ENCODE data around the gene GRK7. TPM values are rescaled to one million over a fixed set of nuclear protein-coding genes. Genes with fewer than 3 reads are reported as not detected.

Gene GRK7
- total RNA-seq, 1 donor from 2014 or later = not detected

GRCh38 chr3:141735770-141736465 lies 27.3 kb upstream of the GRK7 start:
- H3K9ac ChIP-seq (ENCODE audit: low read length) = no peak overlapping the region
- peaks cover 9% of the 10 kb centered on the region for H3K4me1 Mint-ChIP-seq (ENCODE audit: low read depth, unreplicated experiment)
- H2AFZ ChIP-seq (ENCODE audit: low read depth, low read length) = no peak overlapping the region
- H3K36me3 ChIP-seq (ENCODE audit: insufficient read depth, low read length) = no peaks in the 10 kb centered on the region
- no peak overlapping the region for H3K27ac Mint-ChIP-seq (ENCODE audit: unreplicated experiment)
- no peak overlapping the region for H3K4me2 ChIP-seq (ENCODE audit: low read length)
- peaks cover 7% of the 10 kb centered on the region for H3K4me1 ChIP-seq (ENCODE audit: insufficient read depth, low read length)
- H3K9me3 ChIP-seq (ENCODE audit: insufficient read depth, low read depth, low read length) = no peaks in the 10 kb centered on the region
- DNase-seq (ENCODE audit: low read depth) (no peak), FAIRE-seq (no peak)
- no peaks in the 10 kb centered on the region for H3K27me3 ChIP-seq (ENCODE audit: insufficient read depth, low read length)
- H3K27me3 Mint-ChIP-seq (ENCODE audit: low read depth, unreplicated experiment) = no peaks in the 10 kb centered on the region
- no peaks in the 10 kb centered on the region for H3K9me3 Mint-ChIP-seq (ENCODE audit: unreplicated experiment)
- H3K79me2 ChIP-seq (ENCODE audit: insufficient read depth, low read length) = peaks cover 28% of the 10 kb centered on the region
- peaks cover 7% of the 10 kb centered on the region for H4K20me1 ChIP-seq (ENCODE audit: insufficient read depth, low read length)
- H3K4me3 Mint-ChIP-seq (ENCODE audit: unreplicated experiment) = no peak overlapping the region
- no peak overlapping the region for H3K4me3 ChIP-seq (ENCODE audit: insufficient read depth, low read depth, low read length)
- TF ChIP-seq EZH2 (IDR thresholded peaks at IDR 0.05; ENCODE audit: insufficient read depth, low read length) = no peak
- no peak overlapping the region for H3K27ac ChIP-seq (ENCODE audit: low read depth, low read length)
- no peaks in the 10 kb centered on the region for H3K36me3 Mint-ChIP-seq (ENCODE audit: low read depth, unreplicated experiment)

DNA sequence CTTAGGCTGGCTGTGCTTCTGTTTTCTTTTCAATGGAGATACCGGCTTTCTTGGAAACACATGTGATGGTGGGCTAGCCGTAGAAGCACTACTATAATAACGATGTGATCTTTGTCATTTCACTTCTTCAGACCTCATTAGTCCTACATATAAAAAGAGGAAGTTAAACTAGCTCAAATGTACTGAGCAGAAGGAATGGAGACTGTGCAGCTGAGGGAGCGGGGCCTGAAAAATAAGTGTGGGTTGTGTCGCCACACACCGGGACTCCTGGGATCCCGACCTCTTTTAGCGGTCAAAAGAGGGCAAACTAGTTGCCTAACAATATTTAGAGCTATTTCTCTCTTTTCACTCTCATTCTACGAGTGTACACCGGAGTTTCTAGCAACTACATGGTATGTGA lies 26.1 kb upstream of the GRK7 start:
- H3K27ac ChIP-seq (ENCODE audit: low read depth, low read length) = no peak overlapping the region
- TF ChIP-seq EZH2 (IDR thresholded peaks at IDR 0.05; ENCODE audit: insufficient read depth, low read length) (no peak), CTCF (IDR thresholded peaks at IDR 0.05; ENCODE audit: insufficient read depth, low read depth, low read length) (no peak)
- H3K4me3 ChIP-seq (ENCODE audit: insufficient read depth, low read depth, low read length) = no peak overlapping the region
- H3K4me1 ChIP-seq (ENCODE audit: insufficient read depth, low read length) = peaks cover 13% of the 10 kb centered on the region
- H3K4me1 Mint-ChIP-seq (ENCODE audit: low read depth, unreplicated experiment) = peaks cover 15% of the 10 kb centered on the region
- peaks cover 14% of the 10 kb centered on the region for H4K20me1 ChIP-seq (ENCODE audit: insufficient read depth, low read length)
- no peaks in the 10 kb centered on the region for H3K36me3 ChIP-seq (ENCODE audit: insufficient read depth, low read length)
- FAIRE-seq (no peak), DNase-seq (ENCODE audit: low read depth) (no peak)
- H2AFZ ChIP-seq (ENCODE audit: low read depth, low read length) = peak overlapping the region; percentile 36
- H3K36me3 Mint-ChIP-seq (ENCODE audit: low read depth, unreplicated experiment) = no peaks in the 10 kb centered on the region
- H3K79me2 ChIP-seq (ENCODE audit: insufficient read depth, low read length) = peaks cover 40% of the 10 kb centered on the region
- H3K4me3 Mint-ChIP-seq (ENCODE audit: unreplicated experiment) = peak overlapping the region; percentile 36
- no peaks in the 10 kb centered on the region for H3K27me3 ChIP-seq (ENCODE audit: insufficient read depth, low read length)
- H3K9me3 ChIP-seq (ENCODE audit: insufficient read depth, low read depth, low read length) = no peaks in the 10 kb centered on the region
- no peak overlapping the region for H3K4me2 ChIP-seq (ENCODE audit: low read length)
- no peak overlapping the region for H3K9ac ChIP-seq (ENCODE audit: low read length)
- H3K9me3 Mint-ChIP-seq (ENCODE audit: unreplicated experiment) = no peaks in the 10 kb centered on the region
- H3K27me3 Mint-ChIP-seq (ENCODE audit: low read depth, unreplicated experiment) = no peaks in the 10 kb centered on the region
- no peak overlapping the region for H3K27ac Mint-ChIP-seq (ENCODE audit: unreplicated experiment)

DNA sequence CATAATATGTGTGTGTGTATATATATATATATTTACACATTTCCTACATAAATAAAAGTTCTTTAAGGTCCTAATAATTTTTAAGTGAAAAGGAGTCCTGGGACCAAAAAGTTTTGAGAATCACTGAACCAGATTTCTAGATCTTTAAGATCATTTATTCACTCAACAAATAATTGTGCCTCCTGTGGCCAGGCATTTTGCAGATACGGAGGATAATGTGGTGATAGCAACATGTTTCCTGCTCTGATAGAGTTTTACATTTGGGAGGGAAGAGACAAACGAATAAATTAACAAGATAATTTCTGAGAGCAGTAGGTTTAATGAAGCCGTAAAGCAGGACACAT lies 25.6 kb upstream of the GRK7 start:
- Histone ChIP-seq H3K9ac (ENCODE audit: low read length) (peak overlapping the region; percentile 93), H3K36me3 (ENCODE audit: insufficient read depth, low read length) (no peaks in the 10 kb centered on the region), H3K4me2 (ENCODE audit: low read length) (peak overlapping the region; percentile 87), H3K27ac (ENCODE audit: low read depth, low read length) (peak overlapping the region; percentile 46), H3K4me1 (ENCODE audit: insufficient read depth, low read length) (peaks cover 13% of the 10 kb centered on the region), H3K9me3 (ENCODE audit: insufficient read depth, low read depth, low read length) (no peaks in the 10 kb centered on the region), H2AFZ (ENCODE audit: low read depth, low read length) (peak overlapping the region; percentile 87), H3K27me3 (ENCODE audit: insufficient read depth, low read length) (no peaks in the 10 kb centered on the region), H3K4me3 (ENCODE audit: insufficient read depth, low read depth, low read length) (peak overlapping the region; percentile 97), H3K79me2 (ENCODE audit: insufficient read depth, low read length) (peaks cover 44% of the 10 kb centered on the region), H4K20me1 (ENCODE audit: insufficient read depth, low read length) (peaks cover 18% of the 10 kb centered on the region)
- peaks cover 15% of the 10 kb centered on the region for H3K4me1 Mint-ChIP-seq (ENCODE audit: low read depth, unreplicated experiment)
- peak overlapping the region; percentile 78 for H3K4me3 Mint-ChIP-seq (ENCODE audit: unreplicated experiment)
- DNase-seq (ENCODE audit: low read depth) = no peak
- TF ChIP-seq CTCF (IDR thresholded peaks at IDR 0.05; ENCODE audit: insufficient read depth, low read depth, low read length) (no peak), EZH2 (IDR thresholded peaks at IDR 0.05; ENCODE audit: insufficient read depth, low read length) (no peak)
- no peaks in the 10 kb centered on the region for H3K9me3 Mint-ChIP-seq (ENCODE audit: unreplicated experiment)
- no peak for FAIRE-seq
- H3K36me3 Mint-ChIP-seq (ENCODE audit: low read depth, unreplicated experiment) = no peaks in the 10 kb centered on the region
- H3K27ac Mint-ChIP-seq (ENCODE audit: unreplicated experiment) = peak overlapping the region; percentile 49
- H3K27me3 Mint-ChIP-seq (ENCODE audit: low read depth, unreplicated experiment) = no peaks in the 10 kb centered on the region
